ENCODE measurements around the gene ELP6.
"Not testable (repeated sequence)": the region's sequence is repeated elsewhere in the genome, so short reads cannot be mapped to it uniquely, and the experiment has no call there.

The ELP6 gene

DNA sequence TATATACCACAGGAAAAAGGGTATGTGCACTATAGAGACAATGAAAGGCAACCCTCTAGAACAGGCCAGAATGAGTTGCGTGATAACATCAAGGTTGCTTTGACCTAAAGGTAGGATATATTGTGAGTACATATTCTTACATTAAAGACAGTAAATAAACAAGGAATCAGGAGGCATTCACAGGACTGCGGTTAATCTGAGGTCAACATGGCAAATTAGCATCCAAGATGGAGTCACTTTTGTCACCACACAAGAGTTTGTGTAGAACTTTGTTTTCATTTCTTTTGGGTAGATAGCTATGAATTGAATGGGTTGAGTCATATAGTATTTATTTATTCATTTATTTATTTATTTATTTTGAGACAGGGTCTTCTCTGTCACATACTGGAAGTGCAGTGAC lies 26.2 kb downstream of the ELP6 start:
- Mint-ChIP-seq H3K4me1 (ENCODE audit: low read depth) (no peaks in the 10 kb centered on the region), H3K27ac (no peak overlapping the region), H3K36me3 (peaks cover 2% of the 10 kb centered on the region), H3K27me3 (no peaks in the 10 kb centered on the region), H3K4me3 (no peak overlapping the region), H3K9me3 (ENCODE audit: low read depth) (no peaks in the 10 kb centered on the region)

DNA sequence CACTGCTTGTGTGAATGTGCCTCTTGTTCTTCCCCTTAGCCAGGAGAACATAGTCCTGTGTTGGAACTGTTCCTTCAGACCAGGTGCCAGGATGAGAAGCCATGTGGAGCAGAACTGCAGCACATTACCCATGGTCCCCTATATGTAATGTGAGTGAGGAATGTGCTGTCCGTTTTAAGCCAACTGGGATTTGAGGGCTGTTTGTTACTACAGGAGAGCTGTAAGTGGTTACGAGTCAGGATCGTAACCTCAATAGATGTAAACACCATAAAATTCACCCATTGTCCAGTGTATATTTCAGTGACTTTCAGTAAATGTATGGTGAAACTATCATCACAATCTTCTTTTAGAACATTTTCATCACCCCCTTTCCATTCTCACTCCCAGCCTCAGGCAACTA lies 27.7 kb downstream of the ELP6 start:
- Mint-ChIP-seq H3K4me3 (no peak overlapping the region), H3K27me3 (no peaks in the 10 kb centered on the region), H3K4me1 (ENCODE audit: low read depth) (no peaks in the 10 kb centered on the region), H3K9me3 (ENCODE audit: low read depth) (no peaks in the 10 kb centered on the region), H3K27ac (no peak overlapping the region), H3K36me3 (peaks cover 2% of the 10 kb centered on the region)

DNA sequence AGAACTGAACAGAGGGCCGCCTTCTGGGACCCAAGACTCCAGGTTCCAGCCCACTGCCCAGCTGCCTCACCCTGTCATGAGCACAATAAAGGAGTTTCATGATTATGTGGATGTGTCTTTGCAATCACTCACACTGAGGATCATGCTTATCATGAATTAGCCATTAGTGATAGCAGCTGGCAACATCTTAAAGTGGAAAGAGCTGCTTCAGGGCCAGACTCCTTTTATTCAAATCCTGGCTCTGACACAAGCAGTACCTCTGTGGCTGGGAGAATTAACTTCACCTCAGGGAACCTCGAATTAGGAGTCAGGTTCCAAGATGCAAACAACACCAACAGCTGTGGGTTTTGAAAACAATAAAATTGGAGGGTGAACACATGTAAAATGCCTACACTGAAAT lies 31.1 kb downstream of the ELP6 start:
- H3K27ac Mint-ChIP-seq = no peak overlapping the region
- no peaks in the 10 kb centered on the region for H3K9me3 Mint-ChIP-seq (ENCODE audit: low read depth)
- H3K36me3 Mint-ChIP-seq = peaks cover 2% of the 10 kb centered on the region
- no peaks in the 10 kb centered on the region for H3K27me3 Mint-ChIP-seq
- no peak overlapping the region for H3K4me3 Mint-ChIP-seq
- peaks cover 4% of the 10 kb centered on the region for H3K4me1 Mint-ChIP-seq (ENCODE audit: low read depth)

DNA sequence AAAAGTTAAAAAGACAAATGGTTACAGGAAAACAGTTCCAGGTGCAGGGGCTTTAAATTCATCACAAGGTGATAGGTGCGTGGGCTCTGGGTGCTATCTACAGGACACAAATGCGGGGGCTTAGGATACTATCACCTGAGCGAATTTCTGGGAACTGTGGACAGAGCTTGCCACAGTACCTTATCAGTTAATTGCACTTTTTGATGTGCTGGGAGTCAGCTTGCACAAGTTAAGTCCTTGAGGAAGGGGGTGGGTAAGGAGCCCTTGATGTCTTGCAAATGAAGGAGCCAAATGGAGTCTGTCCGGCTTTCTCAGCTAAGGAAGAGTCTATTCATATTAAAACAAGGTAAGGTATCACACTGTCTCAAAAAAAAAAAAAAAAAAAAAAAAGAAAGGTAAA lies 31.7 kb downstream of the ELP6 start:
- not testable (repeated sequence) for H3K4me3 Mint-ChIP-seq; H3K27ac Mint-ChIP-seq; H3K27me3 Mint-ChIP-seq; H3K36me3 Mint-ChIP-seq; H3K9me3 Mint-ChIP-seq (ENCODE audit: low read depth); H3K4me1 Mint-ChIP-seq (ENCODE audit: low read depth)

GRCh38 chr3:47480267-47480666 lies 33.2 kb downstream of the ELP6 start:
- not testable (repeated sequence) for H3K9me3 Mint-ChIP-seq (ENCODE audit: low read depth); H3K4me3 Mint-ChIP-seq; H3K27me3 Mint-ChIP-seq; H3K36me3 Mint-ChIP-seq; H3K27ac Mint-ChIP-seq
- peaks cover 15% of the 10 kb centered on the region for H3K4me1 Mint-ChIP-seq (ENCODE audit: low read depth)

- H3K4me3 Mint-ChIP-seq = no peak overlapping the region
- peaks cover 20% of the 10 kb centered on the region for H3K4me1 Mint-ChIP-seq (ENCODE audit: low read depth)
- H3K27me3 Mint-ChIP-seq = no peaks in the 10 kb centered on the region
- no peaks in the 10 kb centered on the region for H3K36me3 Mint-ChIP-seq
- H3K27ac Mint-ChIP-seq = no peak overlapping the region
- H3K9me3 Mint-ChIP-seq (ENCODE audit: low read depth) = no peaks in the 10 kb centered on the region
Observed at GRCh38 chr3:47479826-47480160, 33.7 kb downstream of the ELP6 start.

DNA sequence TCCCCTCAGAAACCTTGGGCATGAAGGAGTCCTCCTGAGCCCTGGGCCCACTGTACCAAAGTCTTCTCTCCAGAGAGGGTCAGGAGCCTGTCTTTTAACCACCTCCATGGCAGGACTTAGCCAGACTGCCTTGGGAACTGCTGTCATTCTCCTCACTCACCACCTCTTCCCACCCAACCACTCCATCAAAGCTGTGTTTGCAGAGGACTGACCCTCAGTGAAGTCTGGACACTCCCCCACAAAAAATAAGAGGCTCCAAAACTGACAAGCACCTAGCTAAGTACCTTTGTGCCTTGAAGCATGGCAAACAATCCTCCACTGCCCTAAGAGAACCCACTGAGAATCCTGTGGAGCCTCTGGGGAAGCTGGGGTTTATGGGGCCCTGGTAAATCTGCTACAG lies 35.5 kb downstream of the ELP6 start:
- H3K4me1 Mint-ChIP-seq (ENCODE audit: low read depth) = peaks cover 33% of the 10 kb centered on the region
- no peaks in the 10 kb centered on the region for H3K9me3 Mint-ChIP-seq (ENCODE audit: low read depth)
- H3K27ac Mint-ChIP-seq = peak overlapping the region; percentile 22
- H3K4me3 Mint-ChIP-seq = peak overlapping the region; percentile 44
- no peaks in the 10 kb centered on the region for H3K27me3 Mint-ChIP-seq
- no peaks in the 10 kb centered on the region for H3K36me3 Mint-ChIP-seq

DNA sequence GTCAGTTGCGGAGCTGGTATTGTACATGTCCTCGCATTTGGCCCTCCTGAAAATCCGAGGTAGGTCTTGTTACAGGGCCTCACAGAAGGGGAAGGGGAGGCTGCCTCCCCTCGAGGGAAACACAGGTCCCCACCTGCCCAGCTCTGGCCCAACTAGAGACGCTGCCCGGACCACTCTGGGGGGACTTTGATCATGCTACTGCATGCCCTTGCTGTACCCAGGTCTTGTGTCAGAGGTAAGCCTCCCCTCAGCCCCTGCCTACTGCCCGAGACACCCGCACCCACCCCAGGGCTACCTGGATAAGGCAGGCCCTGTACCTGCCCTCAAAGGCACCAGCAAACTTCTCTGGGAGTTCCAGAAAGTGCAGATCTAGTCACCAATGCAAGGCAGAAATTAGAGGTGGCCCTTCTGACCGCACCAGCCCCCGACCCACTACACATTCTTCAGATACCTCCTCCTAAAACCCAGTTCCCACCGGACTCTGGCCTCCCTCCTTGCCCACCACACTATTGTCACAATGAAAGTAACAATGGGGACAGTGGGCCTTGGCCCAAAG lies 36.8 kb downstream of the ELP6 start:
- Mint-ChIP-seq H3K27me3 (no peaks in the 10 kb centered on the region), H3K4me3 (peak overlapping the region; percentile 91), H3K36me3 (no peaks in the 10 kb centered on the region), H3K9me3 (ENCODE audit: low read depth) (no peaks in the 10 kb centered on the region), H3K27ac (peak overlapping the region; percentile 92), H3K4me1 (ENCODE audit: low read depth) (peaks cover 37% of the 10 kb centered on the region)

DNA sequence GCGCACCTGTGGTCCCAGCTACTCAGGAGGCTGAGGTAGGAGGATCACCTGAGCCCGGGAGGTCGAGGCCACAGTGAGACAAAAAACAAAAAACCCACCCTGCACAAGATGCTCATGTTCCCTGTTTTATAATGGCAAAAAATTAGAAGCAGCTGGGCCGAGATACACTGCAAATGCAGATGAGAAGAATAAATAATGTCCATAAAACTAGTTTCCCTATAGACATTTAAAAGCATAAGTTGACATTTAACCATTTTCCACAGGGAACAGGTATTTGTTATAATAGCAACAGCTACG lies 37.2 kb downstream of the ELP6 start:
- H3K4me3 Mint-ChIP-seq = peak overlapping the region; percentile 91
- no peaks in the 10 kb centered on the region for H3K27me3 Mint-ChIP-seq
- H3K4me1 Mint-ChIP-seq (ENCODE audit: low read depth) = peaks cover 38% of the 10 kb centered on the region
- H3K9me3 Mint-ChIP-seq (ENCODE audit: low read depth) = no peaks in the 10 kb centered on the region
- H3K36me3 Mint-ChIP-seq = no peaks in the 10 kb centered on the region
- H3K27ac Mint-ChIP-seq = peak overlapping the region; percentile 92

- Mint-ChIP-seq H3K4me3 (peak within 1 kb of the TSS; percentile 95), H3K27ac (peak within 1 kb of the TSS; percentile 92), H3K36me3 (no peaks in the 10 kb centered on the region), H3K9me3 (ENCODE audit: low read depth) (no peaks in the 10 kb centered on the region), H3K27me3 (no peaks in the 10 kb centered on the region), H3K4me1 (ENCODE audit: low read depth) (peaks cover 42% of the 10 kb centered on the region)
Observed at GRCh38 chr3:47475570-47476329, 37.8 kb downstream of the ELP6 start, which contains the start of gene SCAP. SCAP (minus strand) TSS chr3:47475941; CDS start chr3:47442993, 32,948 bp downstream.

DNA sequence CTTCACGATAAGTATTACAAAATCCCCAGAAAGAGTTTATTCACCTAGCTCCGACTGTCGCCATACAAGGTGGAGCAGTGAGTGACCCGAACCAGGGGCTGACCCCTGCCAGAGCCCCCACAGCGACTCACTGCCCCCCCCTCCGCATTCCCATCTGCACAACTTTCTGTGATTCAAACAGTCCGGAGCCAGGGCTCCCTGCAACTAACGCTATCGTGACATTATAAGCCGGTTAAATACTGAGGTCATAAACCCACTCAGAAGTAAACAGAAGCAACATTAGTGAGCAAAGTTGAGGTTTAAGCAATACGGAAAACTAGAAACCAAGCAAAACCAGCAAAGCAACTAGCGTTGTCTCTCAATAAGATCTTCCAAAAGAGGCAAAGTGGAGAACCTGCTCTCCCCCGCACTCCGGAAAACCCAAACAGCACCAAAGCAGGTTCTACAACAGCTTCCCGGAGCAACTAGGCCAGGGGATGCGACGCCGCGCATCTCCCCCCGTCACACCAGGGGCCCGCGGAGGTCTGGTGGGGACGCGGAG lies 38.4 kb downstream of the ELP6 start:
- H3K4me1 Mint-ChIP-seq (ENCODE audit: low read depth) = peaks cover 44% of the 10 kb centered on the region
- H3K27me3 Mint-ChIP-seq = no peaks in the 10 kb centered on the region
- H3K36me3 Mint-ChIP-seq = no peaks in the 10 kb centered on the region
- H3K27ac Mint-ChIP-seq = peak overlapping the region; percentile 89
- H3K9me3 Mint-ChIP-seq (ENCODE audit: low read depth) = no peaks in the 10 kb centered on the region
- H3K4me3 Mint-ChIP-seq = peak overlapping the region; percentile 95

DNA sequence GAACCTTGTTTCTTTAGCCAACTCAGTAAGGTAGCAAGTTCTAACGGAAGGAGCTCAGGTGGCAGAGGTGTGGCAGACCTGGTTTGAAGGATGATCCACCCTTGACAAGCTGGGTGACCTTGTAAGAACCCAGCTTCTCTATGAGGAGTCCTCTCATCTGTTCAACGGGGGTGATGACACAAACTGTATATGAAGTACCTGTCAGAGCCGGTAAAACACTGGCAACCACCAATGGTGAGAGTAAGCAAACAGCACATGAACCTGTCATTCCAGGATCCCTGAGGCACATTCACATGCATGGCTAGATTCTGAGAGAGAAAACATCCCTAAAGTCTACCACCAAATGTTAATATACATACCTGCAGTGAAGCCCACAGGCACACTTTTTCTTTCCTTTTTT lies 40.1 kb downstream of the ELP6 start:
- H3K9me3 Mint-ChIP-seq (ENCODE audit: low read depth) = no peaks in the 10 kb centered on the region
- H3K27ac Mint-ChIP-seq = peak overlapping the region; percentile 72
- peaks cover 3% of the 10 kb centered on the region for H3K36me3 Mint-ChIP-seq
- H3K4me1 Mint-ChIP-seq (ENCODE audit: low read depth) = peaks cover 45% of the 10 kb centered on the region
- H3K4me3 Mint-ChIP-seq = peak overlapping the region; percentile 82
- no peaks in the 10 kb centered on the region for H3K27me3 Mint-ChIP-seq

DNA sequence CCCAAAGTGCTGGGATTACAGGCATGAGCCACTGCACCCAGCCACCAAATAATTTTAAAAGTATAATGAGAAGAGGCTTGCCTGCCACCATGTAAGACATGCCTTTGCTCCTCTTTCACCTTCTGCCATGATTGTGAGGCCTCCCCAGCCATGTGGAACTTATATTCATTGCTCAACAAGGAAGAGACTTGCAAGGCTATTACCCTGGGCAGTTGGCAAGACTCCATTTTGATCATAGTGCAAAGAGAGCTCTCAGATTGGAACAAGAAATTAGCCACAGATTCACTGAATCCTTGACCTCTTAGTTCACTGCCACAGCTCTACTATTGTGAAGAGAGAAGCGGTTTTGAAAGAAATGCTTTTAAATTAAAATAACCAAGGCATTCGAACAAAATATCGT lies 43.9 kb downstream of the ELP6 start:
- no peaks in the 10 kb centered on the region for H3K9me3 Mint-ChIP-seq (ENCODE audit: low read depth)
- H3K36me3 Mint-ChIP-seq = peaks cover 12% of the 10 kb centered on the region
- peaks cover 35% of the 10 kb centered on the region for H3K4me1 Mint-ChIP-seq (ENCODE audit: low read depth)
- H3K27ac Mint-ChIP-seq = no peak overlapping the region
- H3K27me3 Mint-ChIP-seq = no peaks in the 10 kb centered on the region
- H3K4me3 Mint-ChIP-seq = no peak overlapping the region

DNA sequence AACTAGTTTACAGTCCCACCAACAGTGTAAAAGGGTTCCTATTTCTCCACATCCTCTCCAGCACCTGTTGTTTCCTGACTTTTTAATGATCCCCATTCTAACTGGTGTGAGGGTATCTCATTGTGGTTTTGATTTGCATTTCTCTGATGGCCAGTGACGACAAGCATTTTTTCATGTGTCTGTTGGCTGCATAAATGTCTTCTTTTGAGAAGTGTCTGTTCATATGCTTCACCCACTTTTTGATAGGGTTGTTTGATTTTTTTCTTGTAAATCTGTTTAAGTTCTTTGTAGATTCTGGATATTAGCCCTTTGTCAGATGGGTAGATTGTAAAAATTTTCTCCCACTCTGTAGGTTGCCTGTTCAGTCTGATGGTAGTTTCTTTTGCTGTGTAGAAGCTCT lies 45.2 kb downstream of the ELP6 start:
- not testable (repeated sequence) for H3K27ac Mint-ChIP-seq; H3K9me3 Mint-ChIP-seq (ENCODE audit: low read depth); H3K4me3 Mint-ChIP-seq; H3K27me3 Mint-ChIP-seq
- Mint-ChIP-seq H3K4me1 (ENCODE audit: low read depth) (peaks cover 31% of the 10 kb centered on the region), H3K36me3 (peaks cover 14% of the 10 kb centered on the region)

GRCh38 chr3:47464588-47464987 lies 48.9 kb downstream of the ELP6 start:
- H3K27ac Mint-ChIP-seq = no peak overlapping the region

GRCh38 chr3:47459534-47460085 lies 53.9 kb downstream of the ELP6 start:
- not testable (repeated sequence) for H3K27me3 Mint-ChIP-seq; H3K9me3 Mint-ChIP-seq (ENCODE audit: low read depth); H3K4me3 Mint-ChIP-seq; H3K27ac Mint-ChIP-seq
- Mint-ChIP-seq H3K36me3 (peaks cover 14% of the 10 kb centered on the region), H3K4me1 (ENCODE audit: low read depth) (peaks cover 38% of the 10 kb centered on the region)

More at GRCh38 chr3:47464588-47464987, 48.9 kb downstream of the ELP6 start:
- no peaks in the 10 kb centered on the region for H3K27me3 Mint-ChIP-seq
- no peak overlapping the region for H3K4me3 Mint-ChIP-seq
- peaks cover 19% of the 10 kb centered on the region for H3K36me3 Mint-ChIP-seq
- H3K4me1 Mint-ChIP-seq (ENCODE audit: low read depth) = peaks cover 27% of the 10 kb centered on the region
- H3K9me3 Mint-ChIP-seq (ENCODE audit: low read depth) = peaks cover under 1% of the 10 kb centered on the region
